ENCODE data around the gene NKAIN2.

NKAIN2 gene

DNA sequence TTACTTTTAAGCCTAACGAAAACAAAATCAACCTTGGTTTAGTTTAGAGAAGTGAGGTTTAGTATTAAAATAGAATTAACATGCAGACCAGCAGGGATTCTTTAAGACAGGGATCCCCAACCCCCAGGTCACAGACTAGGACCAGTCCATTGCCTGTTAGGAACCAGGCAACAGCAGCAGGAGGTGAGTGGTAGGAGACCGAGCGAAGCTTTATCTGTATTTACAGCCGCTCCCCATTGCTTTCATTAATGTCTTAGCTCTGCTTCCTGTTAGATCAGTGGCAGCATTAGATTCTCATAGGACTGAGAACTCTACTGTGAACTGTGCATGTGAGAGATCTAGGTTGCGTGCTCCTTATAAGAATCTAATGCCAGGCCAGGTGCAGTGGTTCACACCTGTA lies 225.9 kb downstream of the NKAIN2 start:
- no peak for DNase-seq (ENCODE audit: low spot score)

DNA sequence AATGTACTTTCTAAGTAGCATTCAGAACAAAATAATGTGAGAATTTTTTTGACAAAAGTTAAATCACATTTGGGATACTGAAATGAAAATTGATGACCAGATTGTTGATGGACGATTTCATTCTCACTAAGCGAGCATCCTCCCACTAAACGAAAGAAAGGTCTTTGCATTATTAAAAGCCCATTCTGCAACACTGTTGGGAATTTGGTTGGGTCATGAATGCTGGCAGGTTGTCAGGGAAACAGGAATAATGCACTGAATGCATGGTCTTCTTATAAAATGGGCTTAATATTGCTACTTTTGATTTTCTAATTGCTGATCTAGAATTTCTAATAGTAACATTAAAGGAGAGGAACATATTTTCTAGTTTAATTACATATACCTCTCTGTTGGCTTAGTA lies 229.8 kb downstream of the NKAIN2 start:
- no peak for DNase-seq (ENCODE audit: low spot score)

DNA sequence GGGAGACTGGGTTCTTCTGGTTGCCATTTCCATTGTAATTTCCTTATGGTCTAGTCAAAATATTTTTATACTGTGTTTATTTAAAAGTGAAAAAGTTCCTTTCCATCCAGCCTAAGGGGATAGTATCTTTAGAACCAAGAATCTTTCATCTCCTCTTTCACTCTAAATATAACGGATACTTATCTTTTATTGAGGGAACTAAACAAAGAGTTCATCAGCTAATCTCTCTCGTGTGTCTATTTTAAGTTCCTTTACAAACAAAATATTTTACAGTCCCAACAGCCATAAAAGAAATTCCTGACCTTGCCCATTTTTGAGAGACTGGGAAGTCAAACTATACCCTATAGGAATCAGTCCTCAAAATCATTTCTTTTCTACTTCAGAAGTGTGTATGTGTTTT lies 232.7 kb downstream of the NKAIN2 start:
- no peak for DNase-seq (ENCODE audit: low spot score)

DNA sequence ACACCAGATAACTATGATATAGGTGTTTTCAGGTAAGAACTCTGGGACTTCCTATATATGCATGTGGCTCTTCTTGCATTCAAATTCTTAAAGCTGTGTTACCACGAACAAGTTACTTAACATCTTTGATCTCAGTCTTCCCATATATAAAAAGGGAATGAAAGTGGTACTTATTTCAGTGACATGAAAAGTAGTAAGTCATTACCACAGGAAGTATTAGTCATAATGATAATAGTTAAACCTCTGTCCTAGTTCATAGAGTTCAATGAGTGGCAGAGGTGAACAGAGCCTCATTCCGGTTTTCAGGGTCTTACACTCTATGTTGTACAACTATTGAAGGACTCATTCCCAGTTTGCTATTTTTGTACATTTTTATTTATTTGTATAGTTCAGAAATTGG lies 237.0 kb downstream of the NKAIN2 start:
- no peak for DNase-seq (ENCODE audit: low spot score)

DNA sequence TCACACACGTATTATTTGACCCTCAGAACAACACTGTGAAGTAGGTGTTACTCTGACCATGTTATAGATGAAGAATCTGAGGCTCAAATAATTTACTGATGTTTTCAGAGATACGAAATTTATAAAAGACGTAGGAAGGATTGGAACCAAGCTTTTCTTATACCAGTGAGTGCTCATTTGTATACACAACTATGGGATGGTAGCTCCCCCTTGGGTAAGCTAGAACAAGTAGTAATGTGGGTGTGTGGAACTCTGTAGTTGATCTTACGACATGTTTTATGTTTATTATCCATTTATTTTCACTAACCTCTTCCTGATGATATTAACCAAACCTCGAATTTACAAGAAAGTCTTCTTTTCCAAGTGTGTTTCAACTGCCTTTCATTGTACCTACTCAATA lies 248.5 kb downstream of the NKAIN2 start:
- no peak for DNase-seq (ENCODE audit: low spot score)

DNA sequence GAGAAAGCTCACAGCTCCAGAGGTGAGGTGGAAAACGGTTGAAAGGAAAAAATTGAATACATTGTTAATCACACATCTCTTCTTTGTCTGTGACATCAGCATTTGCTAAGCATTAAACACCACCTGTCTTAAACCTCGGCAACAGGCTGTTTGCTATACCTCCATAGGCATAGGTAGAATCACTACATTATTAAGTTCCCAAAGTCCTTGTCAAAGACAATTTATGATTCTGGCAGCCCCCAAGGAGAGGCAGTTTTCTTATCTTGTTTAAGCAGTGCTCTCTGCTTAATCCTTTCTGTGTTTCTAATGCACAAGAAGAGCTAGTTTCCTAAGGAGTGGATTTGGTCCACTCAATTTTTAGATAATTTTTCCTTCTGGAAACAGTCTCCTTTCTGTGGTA lies 249.7 kb downstream of the NKAIN2 start:
- DNase-seq (ENCODE audit: low spot score): no peak

DNA sequence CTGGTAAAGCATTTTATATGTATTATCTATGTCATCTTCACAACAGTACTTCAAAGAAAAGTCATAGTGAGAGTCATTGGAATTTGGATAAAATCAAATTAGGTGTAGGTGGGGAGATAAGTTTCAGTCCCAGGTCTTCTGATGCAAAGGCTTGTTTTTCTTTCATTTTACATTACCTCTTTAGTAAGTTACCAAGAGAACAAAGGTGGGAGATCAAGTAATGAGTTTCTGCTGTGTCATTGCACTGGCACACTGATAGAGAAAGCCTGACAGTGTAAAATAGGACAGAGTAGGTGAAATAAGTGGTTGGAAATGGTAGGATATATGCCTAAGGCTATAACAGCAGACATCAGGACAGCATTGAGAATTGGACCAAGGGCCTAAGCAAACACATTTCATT lies 250.4 kb downstream of the NKAIN2 start:
- DNase-seq (ENCODE audit: low spot score): no peak

DNA sequence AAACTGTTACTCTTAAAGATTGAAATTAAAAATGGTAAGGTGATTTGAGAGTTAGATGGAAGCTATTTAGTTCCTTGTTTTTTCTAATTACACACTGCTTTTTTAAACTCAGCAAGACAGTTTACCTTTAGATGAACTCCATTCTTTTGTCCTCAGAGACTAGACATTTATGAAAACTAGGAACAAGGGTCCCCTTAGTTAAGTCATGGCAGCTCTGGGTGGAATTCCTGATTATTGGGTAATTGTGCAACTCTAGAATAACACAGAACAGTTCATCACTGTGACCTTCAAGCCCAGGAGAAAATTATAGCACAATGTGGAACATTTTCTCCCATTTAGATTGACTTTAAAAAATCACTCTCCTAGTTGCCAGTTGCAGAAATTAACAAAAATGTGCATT lies 251.7 kb downstream of the NKAIN2 start:
- no peak for DNase-seq (ENCODE audit: low spot score)

DNA sequence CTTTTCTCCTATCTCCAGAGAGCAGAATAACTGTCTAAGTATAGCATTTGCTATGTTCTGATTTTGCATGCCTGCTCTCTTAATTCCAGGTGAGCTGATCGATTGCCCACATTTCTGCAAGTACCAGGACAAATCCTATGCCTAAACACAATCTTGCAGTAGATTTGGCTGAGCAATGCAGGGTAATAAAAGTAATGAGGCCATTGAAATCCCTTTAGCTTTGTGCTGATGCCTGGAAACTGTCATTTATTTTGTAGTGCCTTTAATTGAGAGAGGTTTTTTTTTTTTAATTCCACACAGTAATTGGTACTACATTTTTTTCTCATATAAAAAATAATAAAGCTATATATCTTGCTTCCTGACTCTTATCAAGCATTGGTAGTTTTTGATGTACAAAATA lies 252.3 kb downstream of the NKAIN2 start:
- DNase-seq (ENCODE audit: low spot score): no peak

DNA sequence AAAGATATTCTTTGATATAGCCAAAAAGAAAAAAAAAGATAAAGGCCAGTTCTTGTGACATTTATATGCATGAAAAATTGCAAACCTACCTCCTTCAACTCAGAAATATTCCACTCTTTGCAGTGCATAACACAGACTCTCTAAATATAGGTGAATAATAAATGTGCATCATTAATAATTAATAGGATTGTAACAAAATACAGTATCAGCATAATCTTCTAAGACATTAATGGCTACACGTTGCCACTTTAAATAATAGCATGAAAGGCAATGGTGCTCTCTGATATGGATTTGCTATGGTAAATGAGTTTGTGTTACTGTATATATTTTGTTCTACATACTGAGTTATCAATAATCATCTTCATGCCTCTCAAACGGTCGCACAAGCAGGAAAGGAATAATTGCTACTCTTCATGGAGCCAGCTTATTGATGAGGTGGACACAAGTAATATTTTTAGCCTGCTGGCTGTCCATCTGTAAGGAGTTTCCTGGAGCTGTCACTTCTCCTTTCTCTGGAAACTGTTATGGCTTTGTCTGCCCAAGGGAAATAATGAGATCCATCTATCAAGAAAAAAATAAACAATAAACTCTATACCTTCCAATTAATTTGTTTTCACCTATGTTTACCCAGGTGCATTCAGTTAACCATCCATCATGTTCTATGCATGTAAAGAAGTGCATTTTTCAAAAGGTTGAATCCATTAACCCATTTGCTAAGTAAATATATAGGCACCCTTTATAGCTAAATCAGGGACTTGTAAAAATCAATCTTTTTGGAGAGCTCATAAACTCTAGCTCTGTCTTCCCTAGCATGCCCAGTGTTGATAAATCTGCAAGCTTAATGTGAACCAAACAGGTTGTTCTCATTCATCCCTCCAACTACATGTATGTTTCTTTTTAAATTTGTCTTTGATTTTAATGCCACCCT lies 253.0 kb downstream of the NKAIN2 start:
- DNase-seq (ENCODE audit: low spot score): no peak

DNA sequence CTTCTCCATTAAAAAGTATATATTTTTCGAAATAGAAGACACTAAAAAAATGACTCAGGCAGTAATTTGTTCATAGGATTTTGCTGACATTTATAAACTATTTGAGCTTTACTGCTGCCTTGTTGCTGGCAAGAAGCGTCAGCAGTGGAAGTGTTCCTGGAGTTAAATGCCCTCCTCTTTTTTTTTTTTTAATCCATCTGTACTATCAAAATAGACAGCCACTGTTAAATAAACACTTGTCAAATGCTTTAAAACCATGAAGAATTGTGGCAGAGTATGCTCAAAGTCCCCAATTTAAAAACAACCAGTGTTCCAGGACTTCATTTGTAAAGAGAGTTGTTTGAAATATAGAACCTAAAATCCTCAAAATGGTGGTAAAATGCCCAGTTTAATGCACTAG lies 253.8 kb downstream of the NKAIN2 start:
- no peak for DNase-seq (ENCODE audit: low spot score)

DNA sequence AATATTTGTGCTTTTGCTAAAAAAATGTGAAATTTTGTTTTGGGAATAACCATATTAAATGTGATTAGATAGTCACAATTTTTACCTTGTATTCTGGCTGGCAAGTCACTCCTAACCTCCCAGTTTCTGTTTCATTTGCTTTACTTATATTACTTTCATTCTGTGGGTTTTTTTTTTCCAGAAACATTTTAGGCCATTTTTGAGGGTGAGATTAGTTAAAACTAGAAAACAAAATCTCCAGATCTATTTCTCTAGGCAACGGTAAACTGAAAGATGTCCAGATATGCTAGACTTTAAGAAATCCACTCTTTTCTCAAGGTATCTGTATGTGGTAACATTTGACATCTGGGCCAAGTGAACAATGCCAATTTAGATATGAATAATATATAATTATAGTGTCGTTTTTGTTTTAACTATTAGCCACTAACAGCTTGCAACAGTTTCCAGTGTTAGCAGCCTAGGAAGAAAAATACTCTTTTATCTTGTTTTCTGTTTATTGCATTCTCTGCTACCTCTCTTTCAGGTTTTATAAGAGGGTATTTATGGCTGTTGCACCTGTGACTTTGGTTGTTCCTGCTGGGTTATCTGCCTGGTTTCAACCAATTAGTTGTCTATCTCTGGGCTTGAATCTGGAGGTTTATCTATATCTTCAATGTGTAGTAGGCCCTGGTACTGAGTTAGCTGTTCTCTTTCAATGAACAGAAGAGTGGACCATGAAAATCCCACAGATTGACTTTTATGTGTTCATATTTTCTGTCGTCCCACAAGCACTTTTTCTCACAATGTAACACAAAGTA lies 260.9 kb downstream of the NKAIN2 start:
- DNase-seq (ENCODE audit: low spot score): no peak

DNA sequence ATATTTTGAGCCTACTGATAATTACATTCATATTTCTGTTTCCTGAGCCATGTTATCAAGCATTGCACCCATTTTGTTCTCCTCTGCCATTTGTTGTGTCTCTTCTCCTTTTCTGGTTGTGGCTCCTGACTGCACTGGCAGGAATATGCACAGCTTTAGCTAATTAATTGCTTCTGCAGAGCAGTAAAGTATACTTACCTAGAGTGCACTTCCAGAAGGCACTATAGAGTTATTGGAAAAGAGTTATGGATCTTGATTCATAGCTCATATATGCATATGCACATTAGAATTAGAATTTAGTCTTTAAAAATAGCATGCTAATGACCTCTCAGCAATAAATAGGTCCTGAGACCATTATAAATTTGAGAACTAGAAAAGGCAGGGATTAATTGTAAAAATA lies 262.6 kb downstream of the NKAIN2 start:
- DNase-seq (ENCODE audit: low spot score): no peak

DNA sequence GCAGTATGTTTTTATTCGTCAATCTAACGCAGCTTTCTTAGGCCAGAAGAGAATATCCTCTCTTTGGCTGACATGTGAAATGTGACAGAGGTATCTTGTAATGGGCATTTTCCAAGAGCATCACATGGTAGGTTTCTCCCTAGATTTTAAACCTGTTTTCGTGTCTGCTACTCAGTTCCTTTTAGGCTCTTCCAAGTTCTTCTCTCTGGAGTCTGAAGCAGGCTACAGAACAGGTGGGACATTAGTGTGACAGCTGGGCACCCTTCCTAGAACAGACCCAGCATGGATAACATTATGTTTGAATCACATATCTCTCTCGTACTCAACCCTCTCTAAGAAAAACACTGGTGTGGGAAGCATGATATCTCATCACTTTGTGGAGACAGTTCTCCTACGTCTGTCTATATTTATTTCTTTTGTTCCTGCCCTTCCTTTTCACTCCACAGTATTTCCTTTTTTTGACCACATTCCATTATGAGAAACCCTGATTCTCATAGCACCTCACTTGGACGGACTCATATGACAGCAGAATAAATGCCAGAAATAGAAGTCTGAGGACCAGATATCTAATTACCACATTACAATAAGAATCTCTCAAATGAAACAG lies 263.4 kb downstream of the NKAIN2 start:
- no peak for DNase-seq (ENCODE audit: low spot score)

DNA sequence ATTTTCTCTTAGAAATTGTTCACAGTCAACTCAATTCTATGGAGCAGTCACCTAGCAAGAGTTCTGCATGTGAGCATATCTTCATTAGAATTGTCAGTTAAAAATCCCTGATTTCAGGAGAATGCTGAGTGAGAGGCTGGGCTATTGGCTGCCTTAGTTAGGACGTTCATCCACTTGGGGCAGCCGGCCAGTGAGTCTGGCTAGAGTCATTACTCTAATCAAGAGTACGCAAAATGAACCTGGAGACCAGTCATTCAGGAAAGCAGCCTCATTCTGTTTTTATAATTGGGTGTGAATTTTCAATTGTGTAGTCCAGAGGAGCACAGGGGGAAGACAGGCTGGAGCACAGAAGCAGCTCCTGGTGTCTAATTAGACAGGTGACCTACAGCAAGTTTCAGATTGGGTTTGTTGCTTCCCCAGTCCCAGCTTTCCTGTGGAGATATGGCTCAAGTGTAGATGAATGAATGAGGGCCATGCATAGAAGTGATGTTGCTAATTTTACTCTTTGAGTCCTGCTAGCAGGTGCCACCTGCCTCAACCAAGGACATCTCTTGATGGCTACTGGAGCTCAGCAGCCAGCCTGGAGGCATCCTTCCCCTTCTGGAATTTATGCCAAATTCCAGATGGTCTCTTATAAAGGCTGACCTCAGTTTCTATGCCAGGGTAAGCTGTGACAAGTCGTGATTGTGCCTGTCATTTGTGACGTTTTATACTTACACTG lies 265.7 kb downstream of the NKAIN2 start:
- DNase-seq (ENCODE audit: low spot score): no peak

DNA sequence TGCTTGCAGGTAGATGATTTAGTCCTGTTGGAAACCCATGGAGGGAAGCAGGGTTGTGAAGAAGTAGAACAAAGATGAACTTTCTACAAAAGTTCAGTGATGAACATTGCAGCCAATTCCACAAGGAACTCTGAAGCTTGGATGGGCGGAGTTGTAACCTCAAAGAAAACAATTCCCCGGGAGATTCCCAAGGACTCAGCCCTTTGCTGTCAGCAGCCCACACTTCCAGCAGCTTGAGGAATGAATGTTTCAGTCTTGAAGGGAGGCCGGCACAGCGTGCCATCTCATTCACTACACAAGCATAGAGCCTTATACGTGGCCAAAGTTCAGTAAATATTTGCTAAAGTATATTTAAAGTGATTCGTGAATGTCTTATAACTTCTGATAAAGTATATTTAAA lies 269.4 kb downstream of the NKAIN2 start:
- DNase-seq (ENCODE audit: low spot score): no peak

DNA sequence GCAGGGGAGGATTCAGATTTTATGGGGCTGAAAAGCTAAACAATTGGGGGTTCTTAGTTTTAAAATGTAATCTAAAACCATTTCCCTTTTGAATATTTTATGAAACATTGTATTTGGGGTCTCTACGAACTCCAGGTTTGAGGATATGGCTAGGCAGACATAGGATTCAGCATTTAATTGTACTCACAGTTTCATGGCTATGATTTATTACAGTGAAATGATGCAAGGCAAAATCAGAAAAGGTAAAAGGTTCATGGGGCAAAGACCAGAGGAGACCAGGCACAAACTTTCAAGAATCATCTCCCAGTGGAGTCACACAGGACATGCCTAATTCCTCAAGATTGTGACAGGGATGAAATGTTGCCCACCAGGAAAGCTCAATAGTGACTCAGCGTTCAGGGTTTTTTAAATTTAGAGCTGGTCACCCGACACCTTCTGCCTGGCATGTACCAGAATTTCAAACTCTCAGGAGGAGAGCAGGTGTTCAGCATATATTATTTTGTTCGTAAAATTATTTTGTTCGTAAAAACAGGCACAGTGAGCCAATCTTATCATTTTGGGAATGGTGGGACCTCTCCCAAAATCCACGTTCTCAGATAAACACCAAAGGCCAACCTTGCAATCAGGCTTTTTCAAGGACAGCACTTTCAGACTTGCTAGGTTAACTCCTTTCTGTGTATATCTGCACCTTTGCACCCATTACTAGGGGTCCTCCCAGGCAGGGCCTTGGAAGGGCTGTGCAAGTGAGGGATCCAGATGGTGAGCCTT lies 270.3 kb downstream of the NKAIN2 start:
- no peak for DNase-seq (ENCODE audit: low spot score)

DNA sequence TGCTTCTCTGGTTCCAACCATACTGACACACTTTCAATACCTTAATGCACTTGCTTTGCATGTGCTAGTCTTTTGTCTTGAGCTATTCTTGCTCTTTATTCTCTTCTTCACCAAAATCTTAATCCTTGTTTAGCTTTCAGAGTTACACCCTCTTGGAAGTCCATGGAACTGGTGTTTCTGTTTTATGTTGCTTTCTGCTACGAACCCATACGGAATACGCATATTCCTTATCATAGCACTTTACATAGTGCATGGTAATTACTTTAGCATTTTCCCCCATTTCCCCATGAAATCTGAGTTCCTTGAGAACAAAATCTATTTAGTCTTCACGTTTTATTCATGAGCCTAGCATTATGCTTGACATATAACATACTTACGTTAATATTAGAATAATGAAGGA lies 270.9 kb downstream of the NKAIN2 start:
- DNase-seq (ENCODE audit: low spot score): no peak

DNA sequence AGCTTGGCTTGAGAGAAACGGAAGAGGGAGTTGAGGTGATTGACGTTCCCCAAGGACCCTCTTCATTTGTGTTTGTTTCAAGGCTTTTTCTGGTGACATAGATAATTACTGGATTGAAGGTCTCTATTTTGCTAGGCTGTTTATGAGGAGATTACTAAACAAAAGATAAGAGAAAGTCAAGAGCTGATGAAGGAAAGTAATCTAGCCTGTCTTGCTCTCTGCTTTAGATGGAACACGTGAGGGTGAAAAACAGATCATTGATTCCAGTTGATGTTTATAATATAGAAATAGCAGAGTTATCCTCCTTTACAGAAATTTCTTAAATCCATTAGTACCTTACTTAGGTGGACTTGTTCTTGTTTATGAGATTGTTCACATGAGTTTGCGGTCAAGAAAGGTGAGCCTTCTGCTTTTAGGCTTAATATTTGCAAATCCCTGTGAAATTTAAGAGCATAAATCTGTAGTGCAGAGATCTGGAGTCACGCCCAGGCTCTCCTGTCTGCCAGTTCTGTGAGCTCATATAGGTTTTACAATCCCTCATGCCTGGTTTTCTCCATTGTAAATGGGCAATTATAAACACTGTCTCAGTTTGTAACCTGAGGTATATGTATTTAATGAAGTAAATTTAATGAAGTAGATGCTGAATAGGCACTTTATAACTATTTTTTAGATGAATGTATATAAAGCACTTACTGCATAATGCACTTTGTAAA lies 272.8 kb downstream of the NKAIN2 start:
- no peak for DNase-seq (ENCODE audit: low spot score)

DNA sequence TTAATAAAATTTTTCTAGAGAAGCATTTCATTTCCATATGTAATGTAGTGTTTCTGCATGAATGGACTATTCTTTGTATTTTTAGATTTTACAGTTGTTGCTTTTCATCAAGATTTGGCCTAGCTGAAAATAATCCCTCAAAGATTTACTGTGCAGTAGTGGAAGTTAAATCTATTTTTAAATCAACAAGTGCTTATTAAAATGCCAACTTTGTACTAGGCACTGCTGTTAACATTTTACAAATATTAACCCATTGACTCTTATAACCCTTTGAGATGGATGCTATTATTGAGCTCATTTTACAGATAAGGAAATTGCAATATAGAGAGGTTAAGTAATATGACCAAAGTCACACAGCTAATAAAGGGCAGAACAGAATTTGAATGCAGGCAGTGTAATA lies 274.5 kb downstream of the NKAIN2 start:
- DNase-seq (ENCODE audit: low spot score): no peak

DNA sequence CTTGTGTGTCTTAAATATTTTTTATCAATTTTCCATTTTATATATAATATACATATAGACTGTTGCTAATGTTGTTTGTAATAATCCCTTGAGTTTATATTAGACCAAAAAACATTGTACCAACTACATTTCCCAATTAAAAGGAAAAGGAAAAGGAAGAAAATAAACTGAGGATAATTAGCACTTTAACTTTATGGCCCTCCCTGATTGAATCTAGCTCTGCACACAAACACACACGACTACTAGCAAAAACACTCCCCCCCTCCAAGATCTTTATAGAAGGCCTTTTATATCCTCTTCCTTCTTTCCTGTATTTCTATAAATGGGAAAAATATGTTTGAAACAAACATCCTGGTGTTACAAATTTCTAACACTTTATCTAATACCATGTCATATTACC lies 276.8 kb downstream of the NKAIN2 start:
- no peak for DNase-seq (ENCODE audit: low spot score)
